ENCODE measurements around the gene TMEM219. TPM values are rescaled to one million over a fixed set of nuclear protein-coding genes. Genes with fewer than 3 reads are reported as not detected.

Gene TMEM219
- total RNA-seq, 2 donors from 2014 or later: 149 to 174 TPM

DNA sequence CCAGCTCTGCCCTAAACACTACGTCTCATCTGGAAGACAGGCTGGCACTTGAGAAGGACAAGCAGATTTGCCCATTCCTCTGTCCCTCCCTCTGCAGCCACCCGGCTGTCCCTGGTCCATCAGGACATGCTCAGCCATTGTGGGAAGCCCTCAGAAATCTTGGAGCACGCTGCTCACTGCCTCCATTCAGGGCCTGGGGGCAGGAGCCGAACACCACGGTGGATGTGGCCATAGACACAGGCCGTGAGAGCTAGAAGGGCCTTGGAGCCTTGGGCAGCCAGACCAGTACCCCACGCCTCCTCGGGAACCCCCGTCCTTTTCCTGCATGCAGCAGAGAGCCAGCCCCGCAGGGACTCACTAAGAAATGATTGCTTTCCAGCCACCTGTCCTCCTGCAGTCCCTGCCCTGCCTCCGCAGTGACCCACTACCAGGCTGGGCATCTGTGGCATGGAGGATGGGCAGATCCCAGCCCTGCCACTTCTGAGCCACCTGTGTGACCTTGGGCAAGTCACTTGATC, 45.6 kb downstream of the TMEM219 start:
- TF ChIP-seq, protein P1, sequence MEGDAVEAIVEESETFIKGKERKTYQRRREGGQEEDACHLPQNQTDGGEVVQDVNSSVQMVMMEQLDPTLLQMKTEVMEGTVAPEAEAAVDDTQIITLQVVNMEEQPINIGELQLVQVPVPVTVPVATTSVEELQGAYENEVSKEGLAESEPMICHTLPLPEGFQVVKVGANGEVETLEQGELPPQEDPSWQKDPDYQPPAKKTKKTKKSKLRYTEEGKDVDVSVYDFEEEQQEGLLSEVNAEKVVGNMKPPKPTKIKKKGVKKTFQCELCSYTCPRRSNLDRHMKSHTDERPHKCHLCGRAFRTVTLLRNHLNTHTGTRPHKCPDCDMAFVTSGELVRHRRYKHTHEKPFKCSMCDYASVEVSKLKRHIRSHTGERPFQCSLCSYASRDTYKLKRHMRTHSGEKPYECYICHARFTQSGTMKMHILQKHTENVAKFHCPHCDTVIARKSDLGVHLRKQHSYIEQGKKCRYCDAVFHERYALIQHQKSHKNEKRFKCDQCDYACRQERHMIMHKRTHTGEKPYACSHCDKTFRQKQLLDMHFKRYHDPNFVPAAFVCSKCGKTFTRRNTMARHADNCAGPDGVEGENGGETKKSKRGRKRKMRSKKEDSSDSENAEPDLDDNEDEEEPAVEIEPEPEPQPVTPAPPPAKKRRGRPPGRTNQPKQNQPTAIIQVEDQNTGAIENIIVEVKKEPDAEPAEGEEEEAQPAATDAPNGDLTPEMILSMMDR (IDR thresholded peaks at IDR 0.05): no peak
- Histone ChIP-seq H3K4me3 (no peak overlapping the region), H3K27ac (no peak overlapping the region), H3K4me1 (peaks cover 14% of the 10 kb centered on the region), H3K36me3 (no peaks in the 10 kb centered on the region), H3K9me3 (no peaks in the 10 kb centered on the region), H3K27me3 (peaks cover 14% of the 10 kb centered on the region), H3K9ac (ENCODE audit: low read depth in 2 of 2, low read length in 2 of 2) (no peak overlapping the region)
- intact Hi-C loops (cut with DNase I): loop anchor here (5.0 kb wide), 1 partner anchor 145 kb away; the partner anchor contains the start of gene CDIPT
- no peak for DNase-seq

DNA sequence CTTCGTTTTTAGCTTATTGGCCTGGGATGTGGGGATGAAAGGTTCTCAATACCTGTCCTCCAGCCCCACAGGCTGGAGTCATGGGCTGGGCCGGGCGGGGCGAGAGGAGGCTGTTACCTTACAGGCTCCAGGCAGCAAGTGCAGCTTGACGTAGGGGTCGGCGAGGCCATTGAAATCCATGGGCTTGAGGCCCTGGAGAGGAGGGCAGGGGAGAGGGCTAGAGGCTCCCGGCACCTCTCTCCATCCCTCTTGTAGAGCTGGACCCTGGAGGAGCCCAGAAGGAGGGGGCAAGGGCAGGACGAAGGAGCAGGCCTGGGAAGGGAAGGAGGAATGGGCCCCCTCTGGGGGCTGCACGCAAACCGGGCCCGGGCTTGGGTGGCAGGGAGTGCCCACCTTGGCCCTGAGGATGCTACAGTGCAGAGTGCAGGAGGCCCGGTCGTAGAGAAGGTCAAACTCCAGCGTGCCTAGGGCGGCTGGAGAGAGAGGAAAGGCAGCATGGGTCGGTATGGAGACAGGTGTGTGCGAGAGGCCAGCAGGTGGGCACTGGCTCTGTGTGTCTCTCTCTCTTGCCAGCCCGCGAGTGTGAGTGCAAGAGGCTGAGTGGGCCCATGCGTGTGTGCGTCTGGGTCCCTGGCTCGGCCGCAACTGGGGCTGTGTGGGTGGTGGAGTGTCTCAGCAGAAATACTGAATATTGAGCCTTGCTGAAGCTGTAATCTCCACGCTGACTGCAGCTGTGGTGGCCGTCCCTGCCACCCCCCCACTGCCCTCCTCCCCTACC, 47.4 kb downstream of the TMEM219 start:
- Histone ChIP-seq H3K36me3 (no peaks in the 10 kb centered on the region), H3K27me3 (peaks cover 14% of the 10 kb centered on the region), H3K9ac (ENCODE audit: low read depth in 2 of 2, low read length in 2 of 2) (peak overlapping the region in 1 of 2 donors; percentile 12), H3K27ac (no peak overlapping the region), H3K4me1 (peaks cover 14% of the 10 kb centered on the region), H3K4me3 (no peak overlapping the region), H3K9me3 (no peaks in the 10 kb centered on the region)
- TF ChIP-seq, protein P1 (IDR thresholded peaks at IDR 0.05): no peak
- intact Hi-C loops (cut with DNase I): loop anchor here (5.0 kb wide), 1 partner anchor 147 kb away; the partner anchor contains the start of gene CDIPT
- DNase-seq: no peak

GRCh38 chr16:30009990-30010843, 48.3 kb downstream of the TMEM219 start:
- Histone ChIP-seq H3K9me3 (no peaks in the 10 kb centered on the region), H3K9ac (ENCODE audit: low read depth in 2 of 2, low read length in 2 of 2) (no peak overlapping the region), H3K27ac (no peak overlapping the region), H3K4me1 (peaks cover 14% of the 10 kb centered on the region), H3K4me3 (peak overlapping the region; percentile 41), H3K27me3 (peaks cover 14% of the 10 kb centered on the region), H3K36me3 (no peaks in the 10 kb centered on the region)
- intact Hi-C loops (cut with DNase I): loop anchor here (5.0 kb wide), 1 partner anchor 148 kb away; the partner anchor contains the start of gene CDIPT
- TF ChIP-seq, protein P1 (IDR thresholded peaks at IDR 0.05): no peak
- DNase-seq: no peak

GRCh38 chr16:30010844-30011713, 49.2 kb downstream of the TMEM219 start, which contains the start of gene DOC2A:
TSS of gene DOC2A (minus strand) at chr16:30011027. CDS start at chr16:30010222, 805 bp downstream.
- intact Hi-C loops (cut with DNase I): no loop called here
- Histone ChIP-seq H3K9me3 (no peaks in the 10 kb centered on the region), H3K27ac (no peak within 1 kb of the TSS), H3K4me1 (peaks cover 14% of the 10 kb centered on the region), H3K27me3 (peaks cover 14% of the 10 kb centered on the region), H3K4me3 (peak within 1 kb of the TSS; percentile 41), H3K36me3 (no peaks in the 10 kb centered on the region), H3K9ac (ENCODE audit: low read depth in 2 of 2, low read length in 2 of 2) (peak within 1 kb of the TSS in 1 of 2 donors; percentile 43)
- DNase-seq: no peak
- TF ChIP-seq, protein P1 (IDR thresholded peaks at IDR 0.05): no peak
